GM23338 (cell line): ENCODE measurements around the gene MKNK1. TPM values are rescaled to one million over a fixed set of nuclear protein-coding genes. Genes with fewer than 3 reads are reported as not detected.

Source experiments
- ATAC-seq: fragments of 200-7000 bp; cut with Tn5 transposase; 3 replicates; pipeline ENCODE4 v1.9.1; 2020
- DNase-seq: peaks from one replicate; pipeline ENCODE4 v3.0.0-alpha.2; 2015; ENCODE audit warnings: low spot score
- H2AFZ ChIP-seq: fragments of 200-600 bp; sonication (generic); 2 replicates; pipeline ENCODE4 v1.8.0; 2016; ENCODE audit warnings: antibody characterized with exemption, mild to moderate bottlenecking, moderate library complexity
- H3F3A ChIP-seq: fragments of 200-600 bp; sonication (generic); replicated peaks from 2 replicates; pipeline ENCODE4 v1.8.0; 2017; ENCODE audit warnings: antibody characterized with exemption, mixed run types, low read depth
- H3K27ac ChIP-seq: fragments of 200-600 bp; sonication (generic); 2 replicates; pipeline ENCODE4 v1.6.1; 2016; ENCODE audit warnings: low read depth
- H3K27me3 ChIP-seq: fragments of 200-600 bp; sonication (generic); 2 replicates; pipeline ENCODE4 v1.8.0; 2016; ENCODE audit warnings: mild to moderate bottlenecking, mixed run types, moderate library complexity; ENCODE audit not compliant: insufficient read depth
- H3K36me3 ChIP-seq: fragments of 200-600 bp; sonication (generic); 2 replicates; pipeline ENCODE4 v1.8.0; 2016; ENCODE audit warnings: mild to moderate bottlenecking; ENCODE audit not compliant: insufficient read depth
- H3K4me1 ChIP-seq: fragments of 200-600 bp; sonication (generic); 2 replicates; pipeline ENCODE4 v1.8.0; 2016; ENCODE audit warnings: mild to moderate bottlenecking, moderate library complexity; ENCODE audit not compliant: insufficient read depth
- H3K4me2 ChIP-seq: fragments of 200-600 bp; sonication (generic); 2 replicates; pipeline ENCODE4 v1.7.1; 2017; ENCODE audit warnings: mixed run types
- H3K4me3 ChIP-seq: fragments of 200-600 bp; sonication (generic); 2 replicates; pipeline ENCODE4 v1.6.1; 2016; ENCODE audit warnings: mixed run types
- H3K79me2 ChIP-seq: fragments of 200-600 bp; sonication (generic); replicated peaks from 2 replicates; pipeline ENCODE4 v1.8.0; 2017; ENCODE audit warnings: mild to moderate bottlenecking; ENCODE audit not compliant: insufficient read depth
- H3K9me2 ChIP-seq: fragments of 200-600 bp; sonication (generic); 2 replicates; pipeline ENCODE4 v1.8.0; 2017; ENCODE audit not compliant: insufficient read depth
- H4K20me1 ChIP-seq: fragments of 200-600 bp; sonication (generic); replicated peaks from 2 replicates; pipeline ENCODE4 v1.8.0; 2017; ENCODE audit warnings: mild to moderate bottlenecking; ENCODE audit not compliant: insufficient read depth
- H3K27ac Mint-ChIP-seq: 2 replicates; pipeline ENCODE4 v1.8.0; 2020; ENCODE audit warnings: inconsistent platforms, mild to moderate bottlenecking, moderate library complexity, mixed read lengths
- H3K27me3 Mint-ChIP-seq: 3 replicates; pipeline ENCODE4 v1.8.0; 2022; ENCODE audit warnings: low read depth, mild to moderate bottlenecking, moderate library complexity, mixed read lengths, inconsistent platforms; ENCODE audit not compliant: insufficient read depth, poor library complexity
- H3K36me3 Mint-ChIP-seq: 3 replicates; pipeline ENCODE4 v1.8.0; 2021; ENCODE audit warnings: low read depth, mild to moderate bottlenecking, inconsistent platforms, moderate library complexity, mixed read lengths
- H3K4me1 Mint-ChIP-seq: 3 replicates; pipeline ENCODE4 v1.8.0; 2020; ENCODE audit warnings: mild to moderate bottlenecking, inconsistent platforms, mixed read lengths
- H3K4me3 Mint-ChIP-seq: 3 replicates; pipeline ENCODE4 v1.8.0; 2021; ENCODE audit warnings: moderate library complexity, mild to moderate bottlenecking, inconsistent platforms, mixed read lengths
- H3K9me3 Mint-ChIP-seq: 3 replicates; pipeline ENCODE4 v1.8.0; 2020; ENCODE audit warnings: moderate library complexity, mild to moderate bottlenecking, inconsistent platforms, mixed read lengths
- CTCF ChIP-seq, 2 experiments: fragments of 200-600 bp in 1 of 2; sonication (generic) in 1 of 2; conservative IDR thresholded peaks; 2 replicates each; pipeline versions ENCODE4 v1.5.1 to v1.6.1; 2016 to 2017; ENCODE audit warnings: antibody characterized with exemption in 2 of 2, low read depth in 2 of 2, mild to moderate bottlenecking in 2 of 2, moderate library complexity in 1 of 2
- JUNB ChIP-seq: IDR thresholded peaks from one replicate; pipeline ENCODE4 v1.6.1; 2016; ENCODE audit warnings: antibody characterized with exemption; ENCODE audit not compliant: unreplicated experiment
- STAT1 ChIP-seq: IDR thresholded peaks from one replicate; pipeline ENCODE4 v1.6.1; 2016; ENCODE audit warnings: antibody characterized with exemption; ENCODE audit not compliant: unreplicated experiment
- ZNF331 ChIP-seq: fragments of 250-450 bp; sonication (Bioruptor Pico); IDR thresholded peaks from 2 replicates; pipeline ENCODE4 v1.5.0; 2020; ENCODE audit warnings: low read depth, mild to moderate bottlenecking, moderate library complexity
- polyA plus RNA-seq: library from polyadenylated mRNA; unstranded; fragments of >200 nt; fragmentation: Nextera tagmentation; extraction: Ambion mirVana; gene quantifications from 2 replicates; pipeline ENCODE4 v1.2.1, GENCODE V29; 2016
- total RNA-seq: library from RNA; depleted of rRNA; stranded (reverse); fragments of >200 nt; shearing (Covaris generic); gene quantifications from 2 replicates; pipeline ENCODE4 v1.2.3, GENCODE V29; 2014
- TF ChIP-seq, protein P1 (sequence below): fragments of 250-450 bp; sonication (Bioruptor Pico); IDR thresholded peaks from 2 replicates; pipeline ENCODE4 v1.5.0; 2020; ENCODE audit warnings: mild to moderate bottlenecking, moderate library complexity
- TF ChIP-seq, protein P2 (sequence below): IDR thresholded peaks from one replicate; pipeline ENCODE4 v1.6.1; 2018; ENCODE audit warnings: antibody characterized with exemption; ENCODE audit not compliant: unreplicated experiment

MKNK1 gene
- total and polyA plus RNA-seq, 2 experiments from 2014 or later: 11.8 to 20.5 TPM

GRCh38 chr1:46621930-46622329 is 17.9 kb upstream of the MKNK1 start (continued):
- TF ChIP-seq, protein P1, sequence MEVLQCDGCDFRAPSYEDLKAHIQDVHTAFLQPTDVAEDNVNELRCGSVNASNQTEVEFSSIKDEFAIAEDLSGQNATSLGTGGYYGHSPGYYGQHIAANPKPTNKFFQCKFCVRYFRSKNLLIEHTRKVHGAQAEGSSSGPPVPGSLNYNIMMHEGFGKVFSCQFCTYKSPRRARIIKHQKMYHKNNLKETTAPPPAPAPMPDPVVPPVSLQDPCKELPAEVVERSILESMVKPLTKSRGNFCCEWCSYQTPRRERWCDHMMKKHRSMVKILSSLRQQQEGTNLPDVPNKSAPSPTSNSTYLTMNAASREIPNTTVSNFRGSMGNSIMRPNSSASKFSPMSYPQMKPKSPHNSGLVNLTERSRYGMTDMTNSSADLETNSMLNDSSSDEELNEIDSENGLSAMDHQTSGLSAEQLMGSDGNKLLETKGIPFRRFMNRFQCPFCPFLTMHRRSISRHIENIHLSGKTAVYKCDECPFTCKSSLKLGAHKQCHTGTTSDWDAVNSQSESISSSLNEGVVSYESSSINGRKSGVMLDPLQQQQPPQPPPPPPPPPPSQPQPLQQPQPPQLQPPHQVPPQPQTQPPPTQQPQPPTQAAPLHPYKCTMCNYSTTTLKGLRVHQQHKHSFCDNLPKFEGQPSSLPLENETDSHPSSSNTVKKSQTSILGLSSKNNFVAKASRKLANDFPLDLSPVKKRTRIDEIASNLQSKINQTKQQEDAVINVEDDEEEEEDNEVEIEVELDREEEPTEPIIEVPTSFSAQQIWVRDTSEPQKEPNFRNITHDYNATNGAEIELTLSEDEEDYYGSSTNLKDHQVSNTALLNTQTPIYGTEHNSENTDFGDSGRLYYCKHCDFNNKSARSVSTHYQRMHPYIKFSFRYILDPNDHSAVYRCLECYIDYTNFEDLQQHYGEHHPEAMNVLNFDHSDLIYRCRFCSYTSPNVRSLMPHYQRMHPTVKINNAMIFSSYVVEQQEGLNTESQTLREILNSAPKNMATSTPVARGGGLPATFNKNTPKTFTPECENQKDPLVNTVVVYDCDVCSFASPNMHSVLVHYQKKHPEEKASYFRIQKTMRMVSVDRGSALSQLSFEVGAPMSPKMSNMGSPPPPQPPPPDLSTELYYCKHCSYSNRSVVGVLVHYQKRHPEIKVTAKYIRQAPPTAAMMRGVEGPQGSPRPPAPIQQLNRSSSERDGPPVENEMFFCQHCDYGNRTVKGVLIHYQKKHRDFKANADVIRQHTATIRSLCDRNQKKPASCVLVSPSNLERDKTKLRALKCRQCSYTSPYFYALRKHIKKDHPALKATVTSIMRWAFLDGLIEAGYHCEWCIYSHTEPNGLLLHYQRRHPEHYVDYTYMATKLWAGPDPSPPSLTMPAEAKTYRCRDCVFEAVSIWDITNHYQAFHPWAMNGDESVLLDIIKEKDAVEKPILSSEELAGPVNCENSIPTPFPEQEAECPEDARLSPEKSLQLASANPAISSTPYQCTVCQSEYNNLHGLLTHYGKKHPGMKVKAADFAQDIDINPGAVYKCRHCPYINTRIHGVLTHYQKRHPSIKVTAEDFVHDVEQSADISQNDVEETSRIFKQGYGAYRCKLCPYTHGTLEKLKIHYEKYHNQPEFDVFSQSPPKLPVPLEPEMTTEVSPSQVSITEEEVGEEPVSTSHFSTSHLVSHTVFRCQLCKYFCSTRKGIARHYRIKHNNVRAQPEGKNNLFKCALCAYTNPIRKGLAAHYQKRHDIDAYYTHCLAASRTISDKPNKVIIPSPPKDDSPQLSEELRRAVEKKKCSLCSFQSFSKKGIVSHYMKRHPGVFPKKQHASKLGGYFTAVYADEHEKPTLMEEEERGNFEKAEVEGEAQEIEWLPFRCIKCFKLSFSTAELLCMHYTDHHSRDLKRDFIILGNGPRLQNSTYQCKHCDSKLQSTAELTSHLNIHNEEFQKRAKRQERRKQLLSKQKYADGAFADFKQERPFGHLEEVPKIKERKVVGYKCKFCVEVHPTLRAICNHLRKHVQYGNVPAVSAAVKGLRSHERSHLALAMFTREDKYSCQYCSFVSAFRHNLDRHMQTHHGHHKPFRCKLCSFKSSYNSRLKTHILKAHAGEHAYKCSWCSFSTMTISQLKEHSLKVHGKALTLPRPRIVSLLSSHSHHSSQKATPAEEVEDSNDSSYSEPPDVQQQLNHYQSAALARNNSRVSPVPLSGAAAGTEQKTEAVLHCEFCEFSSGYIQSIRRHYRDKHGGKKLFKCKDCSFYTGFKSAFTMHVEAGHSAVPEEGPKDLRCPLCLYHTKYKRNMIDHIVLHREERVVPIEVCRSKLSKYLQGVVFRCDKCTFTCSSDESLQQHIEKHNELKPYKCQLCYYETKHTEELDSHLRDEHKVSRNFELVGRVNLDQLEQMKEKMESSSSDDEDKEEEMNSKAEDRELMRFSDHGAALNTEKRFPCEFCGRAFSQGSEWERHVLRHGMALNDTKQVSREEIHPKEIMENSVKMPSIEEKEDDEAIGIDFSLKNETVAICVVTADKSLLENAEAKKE (CRISPR knock-in tag): no peak

DNA sequence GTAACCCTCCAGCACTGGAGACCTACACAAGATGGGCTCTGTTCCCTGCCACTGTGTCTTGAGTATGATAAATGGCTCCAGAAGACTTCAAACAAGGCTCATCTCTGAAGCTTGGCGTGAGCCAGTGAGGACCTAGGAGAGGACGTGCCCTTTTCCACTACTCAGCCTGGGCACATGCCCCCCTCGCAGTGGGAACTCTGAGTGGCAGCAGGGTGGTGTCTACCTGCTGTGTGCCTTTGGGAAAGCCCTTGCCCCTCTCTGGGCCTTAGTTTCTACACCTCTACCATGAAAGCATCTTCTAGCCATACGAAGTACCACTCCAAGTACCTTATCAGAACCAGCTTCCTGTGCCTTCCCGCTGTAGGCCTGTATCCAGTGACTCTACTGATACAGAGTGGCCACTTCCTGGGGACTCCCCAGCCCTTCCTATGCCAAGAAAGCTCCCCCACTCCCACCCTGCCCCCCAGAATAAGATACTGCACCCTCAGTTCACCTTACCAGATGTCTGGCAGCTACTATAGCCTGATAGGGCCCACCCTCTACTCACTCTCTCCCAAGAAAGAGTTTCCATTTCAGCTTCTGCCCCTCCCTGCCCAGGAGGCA is 15.7 kb upstream of the MKNK1 start:
- H3K27ac ChIP-seq: no peak overlapping the region
- Mint-ChIP-seq H3K27me3 (peaks cover 19% of the 10 kb centered on the region), H3K36me3 (no peaks in the 10 kb centered on the region), H3K27ac (no peak overlapping the region), H3K4me3 (no peak overlapping the region), H3K4me1 (peaks cover 26% of the 10 kb centered on the region), H3K9me3 (no peaks in the 10 kb centered on the region)
- no peaks in the 10 kb centered on the region for H3K79me2 ChIP-seq
- ATAC-seq (no peak), DNase-seq (no peak)
- peaks cover 17% of the 10 kb centered on the region; the same call in 1 of the 2 replicates for H3K4me1 ChIP-seq
- H3K9me2 ChIP-seq: no peaks in the 10 kb centered on the region
- H3K4me3 ChIP-seq: no peak overlapping the region
- no peak overlapping the region for H3K4me2 ChIP-seq
- peaks cover 20% of the 10 kb centered on the region for H3K27me3 ChIP-seq
- no peaks in the 10 kb centered on the region for H3F3A ChIP-seq
- H4K20me1 ChIP-seq: no peaks in the 10 kb centered on the region
- H2AFZ ChIP-seq: no peak overlapping the region
- H3K36me3 ChIP-seq: no peaks in the 10 kb centered on the region
- no peak for TF ChIP-seq ZNF331 (CRISPR knock-in tag)
- TF ChIP-seq JUNB: no peak
- TF ChIP-seq, protein P2, sequence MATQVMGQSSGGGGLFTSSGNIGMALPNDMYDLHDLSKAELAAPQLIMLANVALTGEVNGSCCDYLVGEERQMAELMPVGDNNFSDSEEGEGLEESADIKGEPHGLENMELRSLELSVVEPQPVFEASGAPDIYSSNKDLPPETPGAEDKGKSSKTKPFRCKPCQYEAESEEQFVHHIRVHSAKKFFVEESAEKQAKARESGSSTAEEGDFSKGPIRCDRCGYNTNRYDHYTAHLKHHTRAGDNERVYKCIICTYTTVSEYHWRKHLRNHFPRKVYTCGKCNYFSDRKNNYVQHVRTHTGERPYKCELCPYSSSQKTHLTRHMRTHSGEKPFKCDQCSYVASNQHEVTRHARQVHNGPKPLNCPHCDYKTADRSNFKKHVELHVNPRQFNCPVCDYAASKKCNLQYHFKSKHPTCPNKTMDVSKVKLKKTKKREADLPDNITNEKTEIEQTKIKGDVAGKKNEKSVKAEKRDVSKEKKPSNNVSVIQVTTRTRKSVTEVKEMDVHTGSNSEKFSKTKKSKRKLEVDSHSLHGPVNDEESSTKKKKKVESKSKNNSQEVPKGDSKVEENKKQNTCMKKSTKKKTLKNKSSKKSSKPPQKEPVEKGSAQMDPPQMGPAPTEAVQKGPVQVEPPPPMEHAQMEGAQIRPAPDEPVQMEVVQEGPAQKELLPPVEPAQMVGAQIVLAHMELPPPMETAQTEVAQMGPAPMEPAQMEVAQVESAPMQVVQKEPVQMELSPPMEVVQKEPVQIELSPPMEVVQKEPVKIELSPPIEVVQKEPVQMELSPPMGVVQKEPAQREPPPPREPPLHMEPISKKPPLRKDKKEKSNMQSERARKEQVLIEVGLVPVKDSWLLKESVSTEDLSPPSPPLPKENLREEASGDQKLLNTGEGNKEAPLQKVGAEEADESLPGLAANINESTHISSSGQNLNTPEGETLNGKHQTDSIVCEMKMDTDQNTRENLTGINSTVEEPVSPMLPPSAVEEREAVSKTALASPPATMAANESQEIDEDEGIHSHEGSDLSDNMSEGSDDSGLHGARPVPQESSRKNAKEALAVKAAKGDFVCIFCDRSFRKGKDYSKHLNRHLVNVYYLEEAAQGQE: no peak
- TF ChIP-seq CTCF (conservative IDR thresholded peaks at IDR 0.05; ENCODE audit: low read depth in 2 of 2): no peak
- no peak for TF ChIP-seq STAT1
